HTERT RPE-1 (cell line): Measurements from ENCODE around the gene PLXNA4.
"Not testable (repeated sequence)": the region's sequence is repeated elsewhere in the genome, so short reads cannot be mapped to it uniquely, and the experiment has no call there.

Experiments used
- in situ Hi-C: fragments of 300-500 bp; cut with MboI; formaldehyde crosslinking; loops from 4 replicates; pipeline ENCODE4 v1.14.3; 2020; ENCODE audit warnings: low sequenced_read_pairs

Gene PLXNA4, protein sequence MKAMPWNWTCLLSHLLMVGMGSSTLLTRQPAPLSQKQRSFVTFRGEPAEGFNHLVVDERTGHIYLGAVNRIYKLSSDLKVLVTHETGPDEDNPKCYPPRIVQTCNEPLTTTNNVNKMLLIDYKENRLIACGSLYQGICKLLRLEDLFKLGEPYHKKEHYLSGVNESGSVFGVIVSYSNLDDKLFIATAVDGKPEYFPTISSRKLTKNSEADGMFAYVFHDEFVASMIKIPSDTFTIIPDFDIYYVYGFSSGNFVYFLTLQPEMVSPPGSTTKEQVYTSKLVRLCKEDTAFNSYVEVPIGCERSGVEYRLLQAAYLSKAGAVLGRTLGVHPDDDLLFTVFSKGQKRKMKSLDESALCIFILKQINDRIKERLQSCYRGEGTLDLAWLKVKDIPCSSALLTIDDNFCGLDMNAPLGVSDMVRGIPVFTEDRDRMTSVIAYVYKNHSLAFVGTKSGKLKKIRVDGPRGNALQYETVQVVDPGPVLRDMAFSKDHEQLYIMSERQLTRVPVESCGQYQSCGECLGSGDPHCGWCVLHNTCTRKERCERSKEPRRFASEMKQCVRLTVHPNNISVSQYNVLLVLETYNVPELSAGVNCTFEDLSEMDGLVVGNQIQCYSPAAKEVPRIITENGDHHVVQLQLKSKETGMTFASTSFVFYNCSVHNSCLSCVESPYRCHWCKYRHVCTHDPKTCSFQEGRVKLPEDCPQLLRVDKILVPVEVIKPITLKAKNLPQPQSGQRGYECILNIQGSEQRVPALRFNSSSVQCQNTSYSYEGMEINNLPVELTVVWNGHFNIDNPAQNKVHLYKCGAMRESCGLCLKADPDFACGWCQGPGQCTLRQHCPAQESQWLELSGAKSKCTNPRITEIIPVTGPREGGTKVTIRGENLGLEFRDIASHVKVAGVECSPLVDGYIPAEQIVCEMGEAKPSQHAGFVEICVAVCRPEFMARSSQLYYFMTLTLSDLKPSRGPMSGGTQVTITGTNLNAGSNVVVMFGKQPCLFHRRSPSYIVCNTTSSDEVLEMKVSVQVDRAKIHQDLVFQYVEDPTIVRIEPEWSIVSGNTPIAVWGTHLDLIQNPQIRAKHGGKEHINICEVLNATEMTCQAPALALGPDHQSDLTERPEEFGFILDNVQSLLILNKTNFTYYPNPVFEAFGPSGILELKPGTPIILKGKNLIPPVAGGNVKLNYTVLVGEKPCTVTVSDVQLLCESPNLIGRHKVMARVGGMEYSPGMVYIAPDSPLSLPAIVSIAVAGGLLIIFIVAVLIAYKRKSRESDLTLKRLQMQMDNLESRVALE (N-terminal part only)

DNA sequence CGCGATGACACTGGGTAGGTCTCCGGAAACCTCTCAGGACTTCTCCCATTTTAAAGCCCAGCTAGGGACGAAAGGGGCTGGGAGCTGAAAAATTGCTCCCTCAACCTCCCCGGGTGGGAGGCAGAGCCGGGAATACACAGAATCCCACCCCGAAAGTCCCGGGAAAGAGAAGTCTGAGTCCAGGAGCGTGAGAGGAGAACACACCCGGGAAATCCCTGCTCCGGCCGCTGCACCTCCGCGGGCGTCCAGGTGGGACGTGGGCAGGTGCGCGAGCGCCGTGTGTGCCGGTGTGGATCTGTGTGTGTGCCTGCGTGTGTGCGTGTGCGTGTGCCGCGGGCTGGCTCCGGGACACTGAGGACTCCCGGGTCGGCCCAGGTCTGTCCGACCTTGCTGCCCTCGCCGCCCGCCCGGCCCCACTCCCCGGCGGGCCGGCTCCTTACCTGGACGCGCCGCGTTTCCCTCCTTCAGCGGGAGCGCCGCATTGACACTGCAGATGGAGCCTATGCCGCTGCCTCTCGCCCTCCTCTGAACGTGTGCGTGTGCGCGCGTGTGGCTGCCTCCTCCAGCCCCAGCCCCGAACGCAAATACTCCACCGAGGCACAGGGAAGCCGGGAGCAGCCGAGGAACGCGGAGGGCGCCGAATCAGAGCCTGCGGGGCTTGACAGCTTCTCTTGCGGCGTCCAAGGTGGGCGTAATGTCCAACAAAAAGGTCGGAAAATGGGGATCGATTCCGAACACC is at the start of gene PLXNA4:
TSS of gene PLXNA4 (minus strand) at position 489 of the 739 bp plus-strand sequence. CDS start 67,777 bp downstream, outside the sequence.
- in situ Hi-C loops = no loop called here

DNA sequence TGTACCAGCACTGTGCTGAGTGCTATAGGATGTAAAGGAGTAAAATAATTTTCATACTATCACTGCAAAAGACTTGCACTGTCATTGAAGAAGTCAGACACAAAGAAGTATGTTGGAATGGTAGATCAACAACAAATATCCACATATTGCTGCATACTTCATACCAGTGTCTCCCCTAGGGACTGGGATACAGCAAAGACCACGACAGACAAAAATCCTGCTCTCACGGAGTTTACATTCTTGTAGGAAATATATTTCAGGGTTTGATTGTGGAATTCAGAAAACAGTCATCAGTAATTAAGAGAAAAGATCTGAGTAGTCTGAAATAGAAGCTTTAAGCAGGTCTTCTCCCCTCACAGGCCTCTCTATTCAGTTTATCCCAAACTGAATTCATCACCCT is 49.4 kb upstream of the PLXNA4 start:
- in situ Hi-C loops = no loop called here

DNA sequence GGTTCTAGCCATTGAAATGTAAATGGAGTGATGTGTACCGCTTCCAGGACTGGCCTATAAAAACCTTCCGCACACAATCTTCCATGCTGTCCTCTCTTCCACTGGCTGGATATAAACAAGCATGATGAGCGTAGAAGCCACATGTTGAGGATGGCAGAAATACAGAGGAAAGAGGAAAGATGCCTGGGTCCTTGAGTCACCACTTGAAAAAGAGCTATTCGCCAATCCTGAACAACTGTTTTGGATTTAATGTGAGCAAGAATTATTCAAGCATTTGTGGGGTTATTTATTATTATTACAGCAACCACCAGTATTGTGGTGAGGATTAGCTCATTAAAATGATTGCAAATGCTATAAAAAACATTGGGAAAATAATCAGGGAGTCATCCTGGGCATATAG is 45.8 kb upstream of the PLXNA4 start:
- in situ Hi-C loops = no loop called here

DNA sequence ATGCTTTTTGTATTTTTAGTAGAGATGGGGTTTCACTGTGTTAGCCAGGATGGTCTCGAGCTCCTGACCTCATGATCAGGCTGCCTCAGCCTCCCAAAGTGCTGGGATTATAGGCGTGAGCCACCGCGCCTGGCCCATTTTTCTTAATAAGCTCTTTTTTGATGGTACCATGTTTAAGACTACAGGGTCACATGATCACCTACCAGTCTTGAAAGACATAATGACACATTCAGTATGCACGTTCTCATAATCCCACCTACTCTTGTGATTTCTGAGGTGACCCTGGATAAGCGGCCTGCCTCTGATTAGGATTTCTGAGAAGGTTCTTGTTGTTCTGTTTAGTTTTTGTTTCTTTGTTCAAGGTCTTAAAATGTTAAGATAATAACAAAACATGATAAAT is 43.7 kb upstream of the PLXNA4 start:
- in situ Hi-C loops = no loop called here

DNA sequence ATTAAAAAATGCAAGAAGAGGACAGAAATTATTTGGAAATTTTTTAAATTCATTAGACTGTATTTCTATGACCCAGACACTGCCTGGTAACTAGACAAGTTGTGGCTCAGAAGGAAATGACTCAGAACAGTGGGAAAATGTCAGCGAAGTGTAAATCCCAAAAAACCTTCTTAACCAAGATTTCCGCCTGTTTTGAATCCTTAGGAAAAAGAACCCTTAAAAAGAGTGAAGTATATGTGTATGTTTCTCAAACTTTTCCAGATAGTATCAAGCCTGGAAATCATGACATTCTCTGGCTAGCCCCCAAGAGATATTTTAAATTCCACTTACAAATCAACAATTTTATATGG is 42.7 kb upstream of the PLXNA4 start:
- in situ Hi-C loops = no loop called here

DNA sequence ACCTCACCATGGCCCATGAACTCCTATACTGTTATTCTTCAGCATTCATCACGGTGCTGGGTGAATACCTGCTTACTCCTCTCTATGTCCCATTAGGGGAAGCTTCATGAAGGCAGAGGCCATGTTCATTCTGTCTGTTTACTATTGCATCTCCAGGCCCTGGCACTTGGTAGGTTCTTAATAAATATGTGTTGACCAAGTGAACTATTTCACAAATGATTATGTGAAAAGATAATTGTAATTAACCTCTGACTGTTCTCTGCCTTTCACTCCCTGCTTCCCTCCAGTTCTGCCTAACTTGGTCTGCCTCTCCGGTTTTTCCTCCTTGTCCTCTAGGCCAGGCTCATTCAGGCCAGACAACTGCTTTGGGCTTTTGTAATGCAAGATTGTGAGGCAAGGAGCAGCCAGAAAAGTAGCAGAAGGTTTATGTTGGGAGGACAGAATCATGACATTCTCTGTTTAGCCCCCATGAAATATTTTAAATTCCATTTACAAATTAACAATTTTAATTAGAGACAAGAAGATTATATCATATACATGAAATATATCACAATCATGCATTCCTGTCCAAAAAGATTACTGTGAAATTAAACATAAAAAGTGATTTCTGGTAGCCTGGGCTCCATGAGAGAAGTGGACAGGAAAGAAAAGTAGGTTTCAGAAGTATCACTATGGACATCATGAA is 42.1 kb upstream of the PLXNA4 start:
- in situ Hi-C loops = no loop called here

DNA sequence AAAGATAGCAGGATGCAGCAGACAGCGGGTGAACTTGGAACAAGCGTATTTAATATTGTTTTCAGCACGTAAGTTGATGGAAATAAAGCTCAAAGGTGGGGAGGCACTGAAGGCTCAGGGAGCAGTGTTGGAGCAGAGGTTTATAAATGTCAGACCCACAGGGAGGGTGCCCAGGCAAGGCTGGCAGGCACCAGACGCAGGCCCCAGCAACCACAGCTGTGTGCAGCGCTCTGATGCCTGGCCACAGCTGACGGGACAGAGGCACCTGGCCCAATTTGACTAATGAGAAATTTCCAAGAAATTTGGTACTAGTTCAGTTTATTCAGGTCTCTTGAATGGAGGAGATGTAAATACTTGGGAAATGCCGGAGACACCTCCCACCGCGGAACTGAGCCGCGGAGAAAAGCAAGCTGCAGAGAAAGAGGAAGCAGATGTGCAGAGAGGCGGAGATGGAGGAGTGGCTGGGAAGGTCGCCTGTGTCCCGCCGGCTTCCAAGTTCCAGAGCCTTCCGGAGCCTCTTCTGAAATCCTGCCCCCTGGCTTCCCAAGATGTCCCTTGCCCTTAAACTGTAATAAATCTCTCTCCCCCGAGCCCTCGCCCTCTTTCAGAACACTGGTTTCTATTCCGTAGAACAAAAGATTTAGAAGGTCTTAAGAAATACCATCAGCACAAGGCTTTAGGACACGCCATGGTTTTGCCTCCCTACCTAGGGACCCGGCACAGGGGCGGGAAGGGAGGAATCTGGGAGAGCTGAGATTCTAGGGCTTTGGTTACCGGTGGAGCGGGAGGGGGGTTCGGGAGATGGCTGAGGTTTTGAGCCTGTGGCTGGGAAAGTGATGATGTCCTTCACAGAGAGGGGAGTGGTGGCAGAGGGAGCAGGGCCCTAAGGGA is 38.4 kb upstream of the PLXNA4 start:
- in situ Hi-C loops = no loop called here

DNA sequence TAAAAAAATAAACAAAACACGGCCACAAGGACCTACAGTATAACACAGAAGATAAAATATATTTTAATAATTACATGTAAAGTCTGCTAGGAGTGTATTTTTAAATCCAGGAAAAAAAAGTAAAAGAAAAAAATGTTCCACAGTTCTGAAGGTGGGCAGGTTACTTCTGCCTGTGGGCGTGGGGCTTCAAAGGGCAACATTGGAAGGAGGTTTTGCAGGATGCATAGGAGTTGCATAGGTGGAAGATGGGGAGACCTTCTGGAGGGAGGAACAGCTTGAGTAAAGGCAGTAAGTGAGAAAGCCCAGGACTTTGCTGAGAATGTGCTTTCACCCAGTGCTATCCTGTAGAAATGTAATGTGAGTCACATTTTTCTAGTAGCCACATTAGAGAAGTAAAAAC is 37.5 kb upstream of the PLXNA4 start:
- in situ Hi-C loops = no loop called here

DNA sequence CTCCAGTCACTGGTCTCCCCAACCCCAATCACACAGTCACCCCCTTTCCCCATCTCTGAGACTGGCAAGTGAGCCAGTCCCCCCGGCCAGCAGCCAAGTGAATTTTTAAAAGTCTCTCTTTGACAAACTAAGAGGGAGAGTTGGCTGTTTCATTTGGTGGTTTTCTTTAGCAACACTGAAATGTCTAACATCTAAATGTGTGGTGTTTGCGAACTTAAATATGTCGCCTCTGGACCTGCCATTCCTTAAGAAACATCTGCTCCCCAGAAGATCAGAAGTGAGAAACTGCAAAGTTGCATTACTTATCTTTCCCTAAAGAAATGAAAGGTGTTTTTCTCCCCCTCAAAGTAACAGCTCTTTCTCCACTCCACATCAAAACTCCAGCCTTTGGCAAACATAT is 34.7 kb upstream of the PLXNA4 start:
- in situ Hi-C loops = no loop called here

DNA sequence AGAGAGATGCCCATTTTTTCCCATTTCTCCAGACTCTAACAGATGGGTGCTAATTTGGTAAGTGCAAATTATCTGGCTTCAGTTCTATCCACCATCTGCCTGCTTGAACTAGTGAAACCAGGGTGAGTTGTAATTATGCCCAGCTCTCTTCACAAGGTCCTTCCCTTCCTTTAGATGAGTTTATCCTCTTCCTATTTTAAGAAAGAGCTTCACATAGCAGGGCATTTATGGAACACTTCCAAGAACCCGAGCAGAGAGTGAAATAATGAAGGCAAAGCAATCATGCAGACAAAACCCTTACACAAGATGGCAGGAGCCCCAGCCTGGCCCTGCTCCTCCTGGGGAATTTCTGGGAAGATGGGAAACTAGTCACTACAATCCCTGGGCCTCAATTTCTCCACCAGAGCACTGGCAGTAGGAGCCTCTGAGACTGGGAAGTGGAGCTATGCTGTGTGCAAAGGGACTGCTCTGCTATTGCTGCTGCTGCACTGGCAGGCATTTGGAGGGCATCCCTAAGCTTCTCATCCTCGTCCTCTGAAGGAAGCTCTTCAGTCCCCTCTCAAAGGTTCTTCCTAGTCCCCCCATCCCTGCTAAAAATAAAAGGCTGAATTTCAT is 33.7 kb upstream of the PLXNA4 start:
- in situ Hi-C loops = no loop called here

DNA sequence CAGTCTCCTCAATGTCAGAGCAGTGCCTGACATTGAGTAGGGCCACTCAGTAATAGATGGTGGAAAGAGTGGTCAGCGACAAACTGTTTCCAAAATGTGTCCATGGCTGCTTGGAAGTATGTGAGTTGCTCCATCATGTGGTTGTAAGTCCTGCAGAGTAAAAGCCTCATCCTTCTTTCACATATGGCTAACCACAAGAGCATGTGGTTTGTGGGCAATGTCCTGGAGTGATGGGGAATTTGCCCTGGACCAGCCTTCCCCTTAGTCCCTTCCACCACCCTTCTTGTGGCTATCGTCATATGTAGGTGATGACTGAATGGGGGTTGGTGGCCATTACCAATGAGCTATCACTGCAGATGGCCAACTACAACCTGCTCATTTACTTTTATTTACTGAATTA is 33.0 kb upstream of the PLXNA4 start:
- in situ Hi-C loops = no loop called here

DNA sequence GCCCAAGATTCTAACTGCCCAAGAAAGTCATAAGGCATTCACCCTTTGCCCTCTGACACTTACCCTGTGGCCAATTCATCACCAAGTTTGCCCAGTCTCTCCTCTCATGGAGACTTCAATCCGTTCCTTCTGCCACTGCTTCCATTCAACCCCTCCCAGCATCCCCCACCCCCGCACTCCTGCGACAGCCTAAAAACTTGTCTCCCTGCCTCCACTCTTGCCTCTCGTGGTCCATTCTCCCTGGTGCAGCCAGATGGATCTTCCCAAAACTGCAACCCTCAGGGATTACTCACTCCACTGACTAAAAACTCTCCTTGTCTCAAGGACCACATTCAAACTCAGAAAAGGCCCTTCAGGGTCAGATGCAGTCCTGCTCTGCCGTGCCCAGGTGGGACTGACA is 32.3 kb upstream of the PLXNA4 start:
- in situ Hi-C loops = no loop called here

DNA sequence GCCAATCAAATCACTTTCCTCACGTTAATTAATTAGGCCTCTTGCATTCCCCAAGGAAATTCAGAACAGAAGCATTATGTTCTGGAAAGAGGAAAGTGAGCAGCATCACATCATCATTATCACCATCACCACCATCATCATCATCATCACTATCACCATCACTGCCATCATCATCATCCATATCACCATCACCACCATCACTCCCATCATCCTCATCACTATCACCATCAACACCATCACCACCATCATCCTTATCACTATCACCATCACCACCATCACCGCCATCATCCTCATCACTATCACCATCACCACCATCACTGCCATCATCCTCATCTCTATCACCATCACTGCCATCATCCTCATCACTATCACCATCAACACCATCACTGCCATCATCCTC is 31.4 kb upstream of the PLXNA4 start:
- in situ Hi-C loops = no loop called here

DNA sequence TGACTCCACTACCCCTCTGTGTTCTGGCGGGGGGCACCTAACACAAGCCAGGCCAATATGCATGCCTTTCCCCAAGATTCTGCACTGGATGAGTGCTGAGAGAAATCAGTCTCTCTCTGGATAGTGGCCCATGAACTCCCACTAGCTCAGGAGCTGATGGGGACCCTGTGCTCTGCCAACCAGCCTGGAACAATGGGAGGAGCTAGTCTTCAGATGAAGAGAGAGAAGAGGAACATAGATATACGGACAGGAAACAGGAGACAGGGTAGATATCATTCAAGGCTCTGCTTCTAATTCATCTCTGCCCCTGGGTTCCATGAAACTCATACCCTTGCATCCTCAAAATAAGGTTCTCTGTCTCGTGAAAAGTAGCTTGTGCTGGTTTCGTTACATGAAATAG is 27.9 kb upstream of the PLXNA4 start:
- in situ Hi-C loops = no loop called here

DNA sequence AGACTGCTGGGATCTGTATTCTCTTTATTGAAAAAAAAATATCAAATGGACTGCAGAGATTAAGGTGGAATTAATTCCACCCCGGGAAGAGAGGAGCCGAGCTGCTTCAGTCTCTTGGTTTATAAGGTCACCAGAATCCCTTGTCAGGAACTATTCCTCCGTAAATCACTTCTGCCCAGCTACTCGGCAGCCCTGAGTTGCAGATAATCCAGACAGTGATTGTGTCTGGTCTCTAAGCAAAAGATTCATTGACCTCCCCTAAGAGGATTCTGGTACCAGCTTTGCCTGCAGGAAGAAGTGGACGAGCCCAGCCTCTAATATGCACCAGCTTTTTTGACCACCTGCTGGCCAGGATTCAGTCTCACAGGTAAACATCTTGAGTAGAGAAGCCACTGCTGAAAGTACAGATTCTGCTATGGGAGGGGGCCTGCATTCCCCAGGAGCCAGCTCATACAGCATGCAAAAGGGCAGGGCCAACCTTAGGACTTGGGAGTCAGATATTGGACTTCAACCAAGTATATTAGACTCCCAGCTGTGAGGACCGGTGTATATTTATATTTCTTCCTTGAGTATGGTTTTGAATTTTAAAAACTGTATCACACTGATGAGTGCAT is 27.1 kb upstream of the PLXNA4 start:
- in situ Hi-C loops = no loop called here

DNA sequence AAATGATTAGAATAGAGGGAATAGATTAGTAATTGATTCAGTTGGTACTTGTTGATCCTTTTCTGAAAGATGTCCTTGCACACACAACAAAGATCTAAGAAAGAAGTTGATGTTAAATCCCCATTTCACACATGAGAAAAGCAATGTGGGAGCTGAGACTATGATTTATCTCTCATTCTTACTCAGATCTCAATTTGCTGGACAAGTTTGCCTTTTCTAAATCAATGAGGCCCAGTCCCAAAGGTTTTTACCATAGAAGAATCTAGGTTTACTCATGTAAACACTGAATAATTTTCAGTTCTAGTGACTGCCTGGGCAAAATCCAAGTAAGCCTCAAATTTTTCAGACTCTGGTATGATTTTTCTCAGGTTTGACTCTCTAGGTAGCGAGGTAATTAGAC is 25.5 kb upstream of the PLXNA4 start:
- in situ Hi-C loops = no loop called here

DNA sequence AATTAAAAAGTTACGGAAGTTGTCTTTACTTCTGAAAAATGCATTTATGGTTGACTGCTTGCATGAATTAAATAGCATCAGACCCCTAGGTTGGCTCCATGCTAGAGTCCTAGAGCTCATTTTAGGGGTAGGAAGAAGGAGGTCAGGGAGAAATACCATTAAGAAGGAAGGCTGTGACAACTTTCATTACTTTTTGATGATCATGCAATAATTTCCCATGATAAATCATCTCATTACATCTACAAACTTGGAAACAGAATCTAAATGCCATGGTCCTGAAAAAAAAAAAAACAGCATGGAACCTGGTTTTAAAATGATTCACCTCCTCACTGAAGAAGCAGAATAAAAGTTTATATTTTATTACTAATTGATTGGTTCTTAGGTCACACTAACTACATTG is 20.3 kb upstream of the PLXNA4 start:
- in situ Hi-C loops = no loop called here

DNA sequence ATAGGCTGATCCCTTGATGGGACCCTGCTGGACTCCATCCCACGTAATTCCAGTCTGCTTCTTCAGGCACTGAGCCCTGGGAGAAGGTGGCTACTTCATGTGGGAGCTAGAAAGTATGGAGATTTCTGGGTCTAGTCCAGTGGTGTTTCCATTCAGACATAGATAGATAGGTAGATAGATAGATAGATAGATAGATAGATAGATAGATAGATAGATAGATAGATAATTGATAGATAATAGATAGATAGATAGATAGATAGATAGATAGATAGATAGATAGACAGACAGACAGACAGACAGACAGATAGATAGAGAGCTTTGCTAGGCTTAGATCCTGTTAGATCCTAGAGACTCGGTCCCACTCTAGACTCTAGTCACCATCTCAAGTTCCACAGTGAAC is 18.5 kb upstream of the PLXNA4 start:
- in situ Hi-C loops = not testable (repeated sequence)
